Ovary (tissue), 9 donors: ENCODE measurements around the gene KCNMB1. TPM values are rescaled to one million over a fixed set of nuclear protein-coding genes. Genes with fewer than 3 reads are reported as not detected.
A peak's percentile ranks its signal among the peaks of the same experiment; 100 is the strongest.

Source experiments
- DNase-seq, 5 donors: peaks; one replicate each; pipeline ENCODE4 v3.0.0-alpha.2; 2019 to 2020
- H3K27ac ChIP-seq, 2 donors: fragments of 200-600 bp; one replicate each; pipeline versions ENCODE4 v1.5.1 to v1.8.0; 2019 to 2022
- H3K27me3 ChIP-seq: fragments of 200-600 bp; one replicate; pipeline ENCODE4 v1.8.0; 2022
- H3K36me3 ChIP-seq: fragments of 200-600 bp; sonication (generic); one replicate; pipeline ENCODE4 v1.5.1; 2019
- H3K4me1 ChIP-seq: one replicate; pipeline ENCODE4 v1.8.1; 2013; ENCODE audit warnings: mild to moderate bottlenecking, moderate library complexity; ENCODE audit not compliant: insufficient read depth
- H3K4me3 ChIP-seq: fragments of 200-600 bp; sonication (generic); one replicate; pipeline ENCODE4 v1.5.1; 2017
- H3K9me3 ChIP-seq, 2 donors: fragments of 200-600 bp in 1 of 2; sonication (generic) in 1 of 2; one replicate each; pipeline versions ENCODE4 v1.5.1 to v1.8.1; 2013 to 2019; ENCODE audit warnings: mild to moderate bottlenecking in 1 of 2, moderate library complexity in 1 of 2
- EP300 ChIP-seq: sonication (generic); formaldehyde crosslinking; IDR thresholded peaks from one replicate; pipeline ENCODE4 v1.6.1; 2017; ENCODE audit warnings: antibody characterized with exemption
- POLR2A ChIP-seq: fragments of 450-650 bp; IDR thresholded peaks from one replicate; pipeline ENCODE4 v1.6.1; 2017; ENCODE audit warnings: antibody characterized with exemption, mild to moderate bottlenecking, moderate library complexity
- WGBS, 3 donors: extraction: QIAGEN DNeasy Blood & Tissue Kit in 1 of 3; methylation state at CpG; one replicate each; pipeline versions ENCODE4 v1.1.5 to v1.1.7; 2013 to 2017; 5-methylcytosine and 5-hydroxymethylcytosine counted together
- intact Hi-C, 4 donors: fragments of 100-400 bp; cut with DNase I; formaldehyde crosslinking; loops; one replicate each; pipeline versions ENCODE4 v1.11.0 to v1.15.1; 2022 to 2023
- polyA plus RNA-seq, 2 donors: library from polyadenylated mRNA; stranded (reverse); fragments of 200-250 nt in 1 of 2; fragments of 350-450 nt in 1 of 2; fragmentation: Illumina TruSeq in 1 of 2; extraction: RNeasy Lipid Tissue Mini Kit (QIAGEN cat#74804) in 1 of 2; gene quantifications; one replicate each; pipeline ENCODE4 v1.2.3, GENCODE V29; 2013 to 2014
- total RNA-seq, 7 donors: library from RNA; depleted of rRNA in 2 of 7; stranded (reverse); fragments of >200 nt in 2 of 7; fragmentation: NEBNext Ultra II Directional in 3 of 7; extraction: Animal tissue kit (Norgen Biotek cat#: 25700) in 3 of 7; gene quantifications; one replicate each; pipeline versions ENCODE4 v1.1.0 to v1.2.4, GENCODE V29; 2016 to 2023
- TF ChIP-seq, protein P1 (sequence below), 3 donors: fragments of 450-650 bp in 2 of 3; fragments of 200-600 bp in 1 of 3; IDR thresholded peaks; one replicate each; pipeline versions ENCODE4 v1.5.1 to v1.8.0; 2016 to 2022; ENCODE audit warnings: antibody characterized with exemption in 3 of 3, mild to moderate bottlenecking in 1 of 3
- donor health status: DM: no; HTN: no; CAD: no; lungs with moderate emphysema.
- donor health status: DM: no; HTN: no; CAD: no.
- donor health status: Bipolar disorder and iron deficiency.
- donor health status: DM: yes; HTN: yes; CAD: no.
- donor health status: DM: no; HTN: no; CAD: no.
- donor health status: DM: yes; HTN: yes; CAD: no.

KCNMB1 gene
- total and polyA plus RNA-seq, 9 donors = 0.24 to 13.6 (median 2.7) TPM

DNA sequence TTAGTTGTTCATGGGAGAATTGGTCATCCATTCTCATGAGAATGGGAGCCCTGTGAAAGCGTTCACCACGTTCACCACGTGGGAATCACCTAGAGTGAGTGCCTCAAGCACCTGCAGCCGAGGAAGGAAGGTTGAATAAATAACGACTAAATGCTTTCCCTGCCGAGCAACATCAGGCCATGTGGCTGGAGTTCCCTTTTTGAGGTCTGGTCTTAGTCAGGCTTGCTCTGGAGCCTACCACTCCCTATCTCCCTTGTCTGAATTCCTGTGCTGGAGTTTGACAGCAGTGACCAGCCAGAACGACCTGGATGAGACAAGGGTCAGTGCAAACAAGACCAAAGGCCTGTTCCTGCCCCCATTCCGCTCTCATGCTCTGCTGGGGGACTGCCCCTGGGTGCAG, 28.5 kb downstream of the KCNMB1 start:
- H3K9me3 ChIP-seq = no peaks in the 10 kb centered on the region
- H3K27me3 ChIP-seq = no peaks in the 10 kb centered on the region
- H3K36me3 ChIP-seq = no peaks in the 10 kb centered on the region
- no peak overlapping the region for H3K4me3 ChIP-seq
- peaks cover 9% of the 10 kb centered on the region for H3K4me1 ChIP-seq
- WGBS, 3 donors = 73 to 80% (median 78%) methylated on average over 8 of the region's 8 CpGs
- intact Hi-C loops = no loop called here
- H3K27ac ChIP-seq = no peak overlapping the region
- peak in 1 of 5 donors; percentile 31 for DNase-seq
- TF ChIP-seq EP300 = no peak
- TF ChIP-seq, protein P1, sequence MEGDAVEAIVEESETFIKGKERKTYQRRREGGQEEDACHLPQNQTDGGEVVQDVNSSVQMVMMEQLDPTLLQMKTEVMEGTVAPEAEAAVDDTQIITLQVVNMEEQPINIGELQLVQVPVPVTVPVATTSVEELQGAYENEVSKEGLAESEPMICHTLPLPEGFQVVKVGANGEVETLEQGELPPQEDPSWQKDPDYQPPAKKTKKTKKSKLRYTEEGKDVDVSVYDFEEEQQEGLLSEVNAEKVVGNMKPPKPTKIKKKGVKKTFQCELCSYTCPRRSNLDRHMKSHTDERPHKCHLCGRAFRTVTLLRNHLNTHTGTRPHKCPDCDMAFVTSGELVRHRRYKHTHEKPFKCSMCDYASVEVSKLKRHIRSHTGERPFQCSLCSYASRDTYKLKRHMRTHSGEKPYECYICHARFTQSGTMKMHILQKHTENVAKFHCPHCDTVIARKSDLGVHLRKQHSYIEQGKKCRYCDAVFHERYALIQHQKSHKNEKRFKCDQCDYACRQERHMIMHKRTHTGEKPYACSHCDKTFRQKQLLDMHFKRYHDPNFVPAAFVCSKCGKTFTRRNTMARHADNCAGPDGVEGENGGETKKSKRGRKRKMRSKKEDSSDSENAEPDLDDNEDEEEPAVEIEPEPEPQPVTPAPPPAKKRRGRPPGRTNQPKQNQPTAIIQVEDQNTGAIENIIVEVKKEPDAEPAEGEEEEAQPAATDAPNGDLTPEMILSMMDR (IDR thresholded peaks at IDR 0.05) = no peak
- TF ChIP-seq POLR2A = no peak

DNA sequence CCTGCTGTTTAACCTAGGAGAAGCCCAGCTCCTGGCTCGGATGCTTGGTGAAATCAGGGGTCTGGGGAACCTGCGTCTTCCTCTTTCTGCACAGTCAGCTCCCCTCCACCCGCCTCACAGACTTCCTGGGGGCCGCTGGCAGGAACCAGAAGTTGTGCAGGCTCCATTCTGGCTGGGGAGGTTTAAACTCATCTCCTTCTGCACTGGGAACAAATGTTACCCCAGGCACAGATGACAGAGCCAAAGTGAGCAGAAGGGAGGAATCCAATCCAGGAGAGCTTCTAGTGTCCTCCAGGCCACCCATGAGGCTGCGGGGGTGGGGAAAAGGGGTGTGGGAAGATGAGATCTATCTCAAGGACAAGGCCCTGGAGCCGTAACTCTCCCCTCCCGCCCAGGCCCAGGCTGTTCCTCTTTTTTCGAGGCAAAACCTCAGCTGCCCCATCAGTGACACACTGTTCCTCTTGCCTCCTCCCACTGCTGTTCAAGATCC, 31.2 kb downstream of the KCNMB1 start:
- Histone ChIP-seq H3K27me3 (no peaks in the 10 kb centered on the region), H3K4me3 (no peak overlapping the region), H3K27ac (no peak overlapping the region), H3K9me3 (no peaks in the 10 kb centered on the region), H3K36me3 (no peaks in the 10 kb centered on the region), H3K4me1 (peaks cover 15% of the 10 kb centered on the region)
- intact Hi-C loops = no loop called here
- peak in 4 of 5 donors; percentile 50 to 86 (median 62) for DNase-seq
- TF ChIP-seq EP300 (no peak), POLR2A (no peak)
- TF ChIP-seq, protein P1 (IDR thresholded peaks at IDR 0.05) = no peak
- WGBS, 3 donors = 23 to 38% (median 35%) methylated on average over 8 of the region's 8 CpGs

DNA sequence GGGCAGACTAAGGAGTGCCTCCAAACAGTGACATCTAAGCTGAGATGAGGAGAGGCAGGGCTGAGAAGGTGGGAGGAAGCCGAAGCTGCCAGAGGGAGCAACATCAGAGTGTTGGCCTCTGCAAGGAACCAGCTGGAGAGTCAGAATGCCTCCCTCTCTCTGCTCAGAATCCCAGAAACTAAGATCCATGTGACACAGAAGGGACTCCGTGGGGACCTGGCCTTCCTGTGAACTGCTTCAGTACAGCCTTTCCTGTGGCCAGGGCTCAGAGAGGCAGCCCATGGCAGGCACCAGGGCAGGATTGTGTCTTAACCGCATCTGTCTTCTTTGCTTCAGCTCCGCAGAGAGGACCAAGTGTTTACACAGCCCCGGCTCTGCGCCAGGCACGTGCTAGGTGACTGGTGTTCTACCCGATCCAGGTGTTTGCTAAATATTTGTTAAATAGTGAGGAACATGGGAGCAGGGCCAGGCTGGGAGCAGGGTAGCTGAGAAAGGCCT, 33.5 kb downstream of the KCNMB1 start:
- TF ChIP-seq EP300 = no peak
- TF ChIP-seq POLR2A = no peak
- TF ChIP-seq, protein P1 (IDR thresholded peaks at IDR 0.05) = no peak
- Histone ChIP-seq H3K27ac (no peak overlapping the region), H3K4me3 (no peak overlapping the region), H3K27me3 (no peaks in the 10 kb centered on the region), H3K4me1 (peaks cover 15% of the 10 kb centered on the region), H3K36me3 (no peaks in the 10 kb centered on the region), H3K9me3 (no peaks in the 10 kb centered on the region)
- 42 to 49% (median 47%) methylated on average over 8 of the region's 8 CpGs for WGBS, 3 donors
- no peak for DNase-seq
- intact Hi-C loops = no loop called here

DNA sequence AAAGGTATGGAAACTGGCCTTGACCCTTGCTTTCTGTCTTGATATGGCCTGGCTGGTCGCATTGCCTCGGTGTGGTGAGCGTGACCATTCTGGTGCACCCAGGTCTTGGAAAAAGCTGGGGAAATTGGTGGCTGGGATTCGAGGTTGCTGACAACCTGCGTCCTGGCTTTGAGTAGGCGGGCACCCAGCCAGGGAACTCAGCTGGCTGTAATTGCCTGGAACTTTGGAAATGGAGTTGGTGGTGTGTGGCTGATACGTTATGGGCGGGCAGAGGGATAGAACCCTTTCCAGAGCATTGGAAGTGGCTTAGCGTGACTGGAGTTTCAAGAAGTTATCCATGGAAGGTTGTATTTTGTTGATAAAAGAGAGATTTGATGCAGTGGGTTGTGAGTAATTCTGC, 35.2 kb downstream of the KCNMB1 start:
- intact Hi-C loops = no loop called here
- WGBS, 3 donors = 63 to 74% (median 67%) methylated on average over 9 of the region's 9 CpGs
- Histone ChIP-seq H3K4me3 (no peak overlapping the region), H3K36me3 (no peaks in the 10 kb centered on the region), H3K27me3 (no peaks in the 10 kb centered on the region), H3K9me3 (no peaks in the 10 kb centered on the region), H3K4me1 (peaks cover 10% of the 10 kb centered on the region), H3K27ac (no peak overlapping the region)
- DNase-seq = peak in 1 of 5 donors; percentile 62
- no peak for TF ChIP-seq POLR2A
- no peak for TF ChIP-seq EP300
- TF ChIP-seq, protein P1 (IDR thresholded peaks at IDR 0.05) = no peak
